NCI-H128 (cell line): ENCODE results near the gene CFAP99.
A peak's percentile ranks its signal among the peaks of the same experiment; 100 is the strongest.
"Not testable (repeated sequence)": the region's sequence is repeated elsewhere in the genome, so short reads cannot be mapped to it uniquely, and the experiment has no call there.

Experiments used
- DNase-seq: peaks from one replicate; lab custom pipeline; 2025; ENCODE audit not compliant: unreplicated experiment; lab: John Stamatoyannopoulos, UW

CFAP99 gene

DNA sequence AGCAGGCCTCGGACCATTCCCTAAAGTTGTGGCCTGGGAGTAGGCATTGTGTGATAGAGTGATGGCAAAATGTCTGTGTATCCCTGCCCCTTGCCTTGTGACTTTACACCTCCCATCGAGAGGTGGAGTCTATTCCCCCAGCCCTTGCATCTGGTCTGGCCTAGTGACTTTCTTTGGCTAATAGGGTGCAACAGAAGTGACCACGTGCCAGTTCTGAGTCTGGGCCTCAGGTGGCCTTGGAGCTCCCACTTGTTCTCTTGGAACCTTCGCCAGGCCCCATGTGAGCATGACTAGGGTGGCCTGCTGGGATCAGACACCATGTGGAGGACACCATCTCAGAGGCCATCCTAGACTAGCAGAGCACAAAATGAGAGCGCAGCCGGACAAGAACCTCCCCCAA lies 46.3 kb downstream of the CFAP99 start:
- no peak for DNase-seq

DNA sequence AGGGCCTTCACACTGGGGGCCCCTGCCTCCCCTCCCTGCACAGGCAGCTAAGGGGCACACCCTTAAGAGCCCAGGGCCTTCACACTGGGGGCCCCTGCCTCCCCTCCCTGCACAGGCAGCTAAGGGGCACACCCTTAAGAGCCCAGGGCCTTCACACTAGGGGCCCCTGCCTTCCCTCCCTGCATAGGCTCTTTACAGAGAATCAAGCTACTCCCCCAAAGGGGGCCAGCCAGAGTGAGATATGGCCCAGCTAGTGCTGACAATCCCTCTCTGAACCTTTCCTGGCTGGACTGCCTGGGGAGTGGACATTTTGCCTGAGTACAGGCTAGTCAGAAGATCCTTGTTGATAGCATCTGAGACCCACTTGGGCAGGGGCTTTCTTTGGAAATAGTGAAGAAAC lies 46.8 kb downstream of the CFAP99 start:
- not testable (repeated sequence) for DNase-seq

DNA sequence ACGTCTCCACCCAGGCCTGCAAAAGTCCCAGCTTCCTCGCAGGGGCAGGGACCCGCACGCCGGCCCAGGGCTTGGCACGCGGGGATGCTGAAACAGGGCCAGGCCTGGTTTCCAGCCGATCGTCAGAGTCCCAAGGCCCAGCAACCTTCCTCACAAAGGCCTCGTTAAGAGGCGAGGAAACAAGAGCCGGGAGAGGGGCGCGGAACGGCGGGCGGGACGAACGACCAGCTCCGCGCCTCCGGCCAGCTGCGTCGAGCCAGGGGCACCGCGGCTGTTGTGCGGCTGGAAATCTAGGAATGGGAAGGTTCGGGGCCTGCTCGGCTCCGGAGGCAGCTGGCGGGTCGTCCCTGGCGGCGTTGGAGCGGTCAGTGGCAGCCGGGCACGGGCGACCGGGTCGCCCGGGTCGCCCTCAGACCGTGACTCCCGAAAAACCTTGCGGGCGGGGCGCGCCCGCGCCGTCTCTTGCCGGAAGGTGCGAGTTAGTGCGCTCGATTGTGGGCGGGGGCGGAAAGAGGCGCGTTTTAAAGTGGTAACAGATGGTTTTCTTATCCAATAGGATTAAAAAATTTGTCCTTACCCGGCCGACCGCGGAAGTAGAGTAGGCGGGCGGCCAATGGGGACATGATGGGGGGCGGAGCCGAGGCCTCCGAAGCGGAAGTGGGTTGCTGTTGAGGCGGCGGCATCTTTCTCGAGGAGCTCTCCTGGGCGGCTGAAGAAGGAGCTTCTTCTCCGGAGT lies 49.9 kb downstream of the CFAP99 start, which contains the start of gene RNF4:
TSS of gene RNF4 (plus strand) at position 651 of the 736 bp plus-strand sequence. CDS start 21,388 bp downstream, outside the sequence.
- DNase-seq: peak; percentile 84

DNA sequence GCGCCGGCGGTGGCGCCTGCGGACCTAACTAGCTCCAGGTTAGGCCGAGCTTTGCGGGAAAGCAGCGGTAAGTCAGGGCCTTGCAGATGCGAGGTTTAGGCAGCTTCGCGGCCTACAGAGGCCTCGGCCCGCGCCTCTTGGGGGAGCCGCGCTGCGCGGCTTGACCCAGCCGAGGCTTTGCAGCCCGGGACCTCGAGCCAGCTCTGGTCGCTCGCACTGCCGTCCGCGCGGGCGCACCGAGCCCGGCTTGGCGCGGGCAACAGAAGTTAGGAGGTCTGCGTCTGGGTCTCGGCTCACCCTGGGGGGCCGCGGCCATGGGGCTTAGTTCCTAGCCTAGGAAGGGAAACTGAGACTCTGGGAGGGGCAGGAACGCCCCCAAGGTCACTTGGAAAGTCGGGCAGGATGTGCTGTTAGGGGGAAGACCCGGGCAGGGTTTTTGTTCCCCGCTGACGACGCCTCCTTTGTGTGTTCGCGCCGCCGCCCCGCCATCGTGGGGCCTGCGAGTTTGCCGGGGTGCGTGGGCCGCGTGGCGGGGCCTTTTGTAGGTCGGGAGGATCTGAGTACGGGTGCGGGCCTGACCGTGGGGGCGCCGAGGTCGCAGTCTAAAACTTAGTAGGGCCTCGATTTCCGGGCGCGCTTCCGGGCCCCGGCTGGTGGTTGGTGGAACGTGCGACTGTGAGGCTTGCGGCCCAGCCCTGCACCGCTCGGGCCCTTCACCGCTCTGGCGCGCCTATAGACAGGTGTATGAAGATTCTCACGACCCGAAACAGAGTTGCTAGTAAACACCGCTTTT lies 50.6 kb downstream of the CFAP99 start:
- no peak for DNase-seq

DNA sequence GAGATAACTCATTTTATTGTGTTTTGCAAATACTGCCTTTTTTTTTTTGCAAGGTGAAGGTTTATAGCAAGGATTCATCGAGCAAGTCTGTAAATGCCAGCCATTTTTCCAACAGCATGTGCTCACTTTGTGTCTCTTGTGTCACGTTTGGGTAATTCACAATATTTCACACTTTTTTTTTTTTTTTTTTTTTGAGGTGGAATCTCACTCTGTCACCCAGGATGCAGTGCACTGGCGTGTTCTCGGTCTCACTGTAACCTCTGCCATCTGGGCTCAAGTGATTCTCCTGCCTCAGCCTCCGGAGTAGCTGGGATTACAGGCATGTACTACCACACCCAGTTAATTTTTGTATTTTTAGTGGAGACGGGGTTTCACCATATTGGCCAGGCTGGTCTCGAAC lies 52.0 kb downstream of the CFAP99 start:
- no peak for DNase-seq

DNA sequence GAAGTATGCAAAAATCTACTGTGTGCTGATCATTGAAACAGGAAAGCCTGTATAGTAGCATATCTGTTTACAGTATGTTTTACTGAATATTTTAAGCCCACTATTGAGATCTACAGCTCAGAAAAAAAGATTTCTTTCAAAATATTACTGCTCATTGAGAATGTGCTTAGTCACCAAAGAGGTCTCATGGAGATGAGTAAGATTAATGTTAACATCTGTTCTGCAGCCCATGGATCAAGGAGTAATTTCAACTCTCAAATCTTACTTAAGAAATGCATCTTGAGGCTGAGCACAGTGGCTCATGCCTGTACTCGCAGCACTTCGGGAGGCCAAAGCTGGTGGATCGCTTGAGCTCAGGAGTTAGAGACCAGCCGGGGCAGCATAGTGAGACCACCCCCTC lies 53.4 kb downstream of the CFAP99 start:
- no peak for DNase-seq

DNA sequence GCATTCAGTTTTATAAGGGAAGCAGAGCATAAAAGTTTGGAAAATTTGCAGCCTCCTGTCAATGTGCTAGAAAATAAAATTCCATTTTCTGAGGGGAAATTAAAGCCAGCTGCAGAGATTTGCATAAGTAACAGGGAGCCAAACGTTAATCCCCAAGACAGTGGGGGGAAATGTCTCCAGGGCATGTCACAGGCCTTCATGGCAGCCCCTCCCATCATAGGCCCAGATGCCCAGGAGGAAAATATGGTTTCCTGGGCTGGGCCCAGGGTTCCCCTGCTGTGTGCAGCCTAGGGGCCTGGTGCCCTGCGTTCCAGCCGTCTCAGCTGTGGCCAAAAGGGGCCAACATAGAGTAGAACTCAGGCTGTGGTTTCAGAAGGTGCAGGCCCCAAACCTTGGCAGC lies 59.5 kb downstream of the CFAP99 start:
- DNase-seq: no peak

DNA sequence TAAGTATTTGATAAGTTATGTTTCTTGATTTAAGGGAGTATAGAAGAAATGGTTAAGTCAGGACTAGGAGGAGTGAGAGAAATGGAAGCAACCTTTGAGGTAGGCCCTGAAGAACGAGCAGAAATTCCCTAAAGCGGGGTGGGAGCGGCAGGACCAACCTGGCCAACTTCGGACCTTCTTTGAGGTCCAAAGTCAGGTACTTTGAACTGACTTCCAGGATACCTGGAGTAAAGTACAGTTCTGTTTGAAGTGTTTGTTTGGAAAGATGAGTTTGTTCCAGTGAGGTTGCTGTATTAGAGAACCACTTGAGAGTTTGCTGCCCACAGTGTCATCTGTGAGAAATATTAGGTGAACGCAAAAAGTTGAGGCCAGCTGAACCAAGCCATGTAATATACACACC lies 61.9 kb downstream of the CFAP99 start:
- no peak for DNase-seq

DNA sequence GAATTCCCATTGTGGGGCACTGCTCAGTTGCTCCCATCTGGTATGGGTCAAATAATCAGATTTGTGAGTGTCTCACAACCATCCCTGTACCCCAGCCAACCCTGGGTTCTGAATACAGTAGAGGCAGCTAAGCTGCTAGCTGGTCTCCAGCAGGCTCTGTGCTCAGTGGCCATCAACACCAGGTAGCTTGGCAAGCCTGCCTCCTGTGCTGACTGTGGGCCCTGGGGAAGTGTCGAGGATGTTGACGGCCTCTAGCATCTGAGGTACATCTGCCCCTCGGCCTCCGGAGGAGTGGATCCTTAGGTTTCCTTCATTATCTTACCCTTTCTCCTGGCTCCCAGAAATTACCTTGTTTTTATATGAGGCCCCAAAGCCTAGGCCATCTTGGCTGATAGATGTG lies 63.4 kb downstream of the CFAP99 start:
- no peak for DNase-seq

DNA sequence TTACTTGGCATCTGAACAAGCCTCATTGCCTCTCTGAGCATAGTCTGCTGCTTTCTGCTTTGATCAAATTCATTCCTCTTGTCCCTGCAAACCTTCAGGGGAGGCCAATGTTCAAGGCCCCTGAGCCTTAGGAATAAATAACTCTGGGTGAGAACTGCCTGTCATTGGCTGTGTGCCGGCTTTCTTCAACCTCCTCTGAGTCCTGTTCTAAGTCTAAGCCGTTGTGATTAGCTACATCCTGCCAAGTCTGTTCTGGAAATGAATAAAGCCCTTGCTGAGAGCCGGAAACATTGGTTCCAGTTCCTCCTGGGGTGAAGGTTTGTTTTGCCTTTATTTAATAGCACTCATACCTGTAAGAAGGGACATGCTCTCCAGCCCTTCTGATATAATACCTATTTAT lies 63.9 kb downstream of the CFAP99 start:
- no peak for DNase-seq

DNA sequence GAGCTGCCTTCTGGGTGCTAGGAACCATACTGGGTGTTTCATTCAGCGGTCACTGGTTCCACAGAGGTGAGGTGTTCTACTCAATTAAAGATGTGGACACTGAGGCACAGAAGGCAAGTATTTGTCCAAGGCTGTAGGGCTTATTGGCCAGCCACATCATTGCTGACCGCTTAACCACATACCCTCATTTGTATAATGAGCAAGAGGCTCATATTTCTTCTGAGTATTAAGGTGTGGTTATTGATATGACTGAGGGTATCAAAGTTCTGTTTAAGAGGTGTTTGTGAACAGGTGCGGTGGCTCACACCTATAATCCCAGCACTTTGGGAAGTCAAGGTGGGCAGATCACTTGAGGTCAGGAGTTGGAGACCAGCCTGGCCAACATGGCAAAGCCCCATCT lies 64.5 kb downstream of the CFAP99 start:
- DNase-seq: no peak

DNA sequence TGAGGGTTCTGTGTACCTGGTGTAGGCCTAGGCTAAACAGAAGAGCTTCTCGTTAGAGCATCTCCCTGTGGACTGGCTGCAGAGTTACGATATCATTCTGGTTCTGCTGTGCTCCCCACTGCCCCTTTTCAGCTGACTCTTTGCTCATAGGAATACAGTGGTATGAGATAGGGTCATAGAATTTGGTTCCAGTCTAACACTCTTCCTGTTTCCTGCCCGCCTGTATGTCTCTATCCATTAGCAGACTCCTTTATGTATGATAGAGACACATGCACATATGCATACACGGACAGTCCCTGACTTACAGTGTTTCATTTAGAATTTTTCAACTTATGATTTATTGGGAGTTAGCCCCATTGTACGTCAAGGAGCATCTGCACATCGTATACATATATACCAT lies 65.4 kb downstream of the CFAP99 start:
- no peak for DNase-seq

DNA sequence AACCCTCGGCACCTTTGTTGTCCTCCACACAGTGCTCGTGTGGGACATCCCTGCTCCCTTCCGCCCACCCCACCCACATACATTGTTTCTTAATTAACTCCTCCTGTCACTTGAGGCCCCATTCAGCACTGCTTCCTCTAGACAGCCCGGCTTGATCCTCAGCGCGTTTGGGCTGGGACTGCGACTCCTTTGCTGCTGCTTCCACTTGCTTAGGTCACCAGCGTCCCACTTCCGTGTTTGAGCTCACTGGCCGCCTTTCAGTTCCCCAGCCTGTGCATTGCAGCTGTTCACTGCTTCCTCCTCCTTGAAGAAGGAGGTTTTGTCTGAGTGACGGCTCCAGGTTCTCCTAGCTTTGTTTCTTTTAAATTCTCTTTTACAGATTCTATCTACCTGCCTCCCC lies 66.2 kb downstream of the CFAP99 start:
- DNase-seq: no peak

DNA sequence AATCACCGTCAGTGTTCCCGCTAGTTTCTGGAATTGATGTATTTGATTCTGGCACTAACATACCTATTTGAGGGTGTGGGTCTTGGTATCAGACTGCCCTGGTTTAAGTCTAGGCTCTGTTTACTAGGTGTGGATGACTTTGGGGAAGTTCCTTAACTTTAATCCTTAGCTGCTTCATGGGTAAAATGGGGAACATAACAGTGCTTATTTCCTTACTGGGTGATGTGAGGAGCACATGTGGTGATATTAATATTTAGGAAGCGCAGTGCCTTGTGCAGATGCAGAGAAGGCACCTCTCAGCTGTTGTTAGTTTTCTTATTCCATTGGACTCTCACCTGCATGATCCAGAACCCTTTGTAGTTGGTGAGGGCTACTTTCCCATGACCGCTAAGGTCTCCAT lies 67.2 kb downstream of the CFAP99 start:
- DNase-seq: no peak

DNA sequence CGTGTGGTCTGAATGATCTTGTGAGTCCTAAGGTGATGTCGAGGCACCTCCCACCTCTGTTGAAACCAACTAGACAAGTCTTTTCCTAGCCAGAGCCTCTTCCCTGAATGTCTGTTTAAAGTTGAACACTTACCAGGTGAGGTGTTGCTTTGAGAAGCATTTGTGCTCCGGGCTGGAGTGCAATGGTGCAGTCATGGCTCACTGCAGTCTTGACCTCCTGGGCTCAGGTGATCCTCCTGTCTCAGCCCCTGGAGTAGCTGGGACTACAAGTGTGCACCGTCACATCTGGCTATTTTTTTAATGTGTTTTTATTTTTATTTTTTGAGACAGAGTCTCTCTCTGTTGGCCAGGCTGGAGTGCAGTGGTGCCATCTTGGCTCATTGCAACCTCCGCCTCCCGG lies 68.2 kb downstream of the CFAP99 start:
- no peak for DNase-seq

DNA sequence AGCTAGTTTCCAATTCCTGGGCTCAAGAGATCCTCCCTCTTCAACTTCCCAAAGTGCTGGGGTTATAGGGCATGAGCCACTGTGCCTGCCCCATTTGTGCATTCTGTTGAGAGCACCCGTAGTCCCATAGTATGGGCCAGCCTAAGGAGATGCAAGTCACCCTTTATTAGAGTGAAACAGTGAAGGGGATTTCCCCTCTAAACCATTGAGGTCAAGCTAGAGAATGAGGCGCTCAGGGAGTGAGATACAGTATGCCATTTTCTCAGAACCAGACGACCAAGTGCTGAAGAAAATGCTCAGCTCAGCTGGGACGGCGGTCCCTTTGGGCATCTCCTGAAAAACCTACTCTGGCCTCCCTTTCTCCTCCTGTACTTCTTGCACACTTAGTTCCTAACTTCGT lies 68.9 kb downstream of the CFAP99 start:
- no peak for DNase-seq

DNA sequence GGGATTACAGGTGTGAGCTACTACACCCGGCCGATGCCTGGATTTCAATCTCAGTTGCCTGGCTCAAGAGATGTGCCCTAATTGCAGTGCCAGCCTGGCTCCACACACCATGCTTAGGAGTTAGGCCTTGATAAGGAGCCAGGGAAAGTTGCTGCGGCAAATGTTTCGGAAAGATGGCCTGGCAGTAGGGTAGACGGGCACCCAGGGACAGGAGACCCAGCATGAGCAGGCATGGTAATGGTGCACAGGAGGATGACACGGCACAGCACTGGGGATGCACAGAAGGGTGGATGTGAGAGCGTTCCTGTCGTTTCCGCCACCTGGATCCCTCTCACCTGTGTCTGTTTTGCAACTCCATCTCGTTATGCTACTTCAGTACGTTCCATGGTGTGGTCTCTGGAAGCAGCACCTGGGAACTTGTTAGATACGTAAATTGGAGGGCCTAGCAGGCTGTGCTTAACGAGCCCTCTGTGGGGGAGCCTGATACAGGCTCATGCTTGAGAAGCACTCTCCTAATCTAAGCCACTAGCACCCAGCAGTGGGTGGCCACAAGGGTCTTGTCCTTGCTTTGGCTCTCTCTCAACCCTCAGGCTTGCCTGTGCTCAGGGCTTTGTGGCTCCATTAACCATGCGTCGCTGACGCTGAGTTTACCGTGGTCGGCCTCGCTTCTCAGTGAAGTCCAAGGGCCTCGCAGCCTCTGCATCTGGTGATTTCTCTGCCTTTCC lies 70.5 kb downstream of the CFAP99 start:
- DNase-seq: no peak

DNA sequence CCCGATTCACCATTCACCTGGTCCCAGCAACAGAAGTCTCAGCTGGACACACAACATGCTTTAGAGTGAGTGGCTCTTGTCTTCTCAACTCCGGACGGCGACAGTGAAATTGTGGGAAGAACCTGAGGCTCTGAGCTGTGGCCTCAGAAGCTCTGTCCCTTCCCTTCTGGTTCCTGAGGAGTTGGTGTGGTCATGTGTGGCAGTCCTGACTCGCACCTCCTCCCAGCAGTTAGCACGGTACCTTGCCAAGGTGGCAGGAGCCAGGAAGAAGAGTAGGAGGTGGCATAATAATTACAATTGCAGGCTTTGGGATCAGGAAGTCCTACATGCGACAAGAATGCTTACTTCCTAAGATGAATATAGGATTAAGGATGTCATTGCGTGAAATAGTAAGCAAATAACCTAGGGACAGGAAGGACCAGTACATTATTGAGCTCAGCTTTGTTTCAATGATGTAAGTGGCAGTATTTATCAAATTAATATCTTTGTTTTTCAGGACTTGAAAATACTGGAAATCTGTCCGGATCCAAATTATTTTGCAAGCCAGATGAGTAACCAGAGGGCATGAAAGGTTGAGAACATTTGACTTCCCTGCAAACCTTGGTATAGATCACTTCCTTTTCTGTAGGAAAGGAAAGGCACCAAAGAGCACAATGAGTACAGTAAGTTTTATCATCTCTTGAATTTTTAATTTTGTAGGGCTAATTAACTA lies 71.2 kb downstream of the CFAP99 start:
- DNase-seq: no peak

DNA sequence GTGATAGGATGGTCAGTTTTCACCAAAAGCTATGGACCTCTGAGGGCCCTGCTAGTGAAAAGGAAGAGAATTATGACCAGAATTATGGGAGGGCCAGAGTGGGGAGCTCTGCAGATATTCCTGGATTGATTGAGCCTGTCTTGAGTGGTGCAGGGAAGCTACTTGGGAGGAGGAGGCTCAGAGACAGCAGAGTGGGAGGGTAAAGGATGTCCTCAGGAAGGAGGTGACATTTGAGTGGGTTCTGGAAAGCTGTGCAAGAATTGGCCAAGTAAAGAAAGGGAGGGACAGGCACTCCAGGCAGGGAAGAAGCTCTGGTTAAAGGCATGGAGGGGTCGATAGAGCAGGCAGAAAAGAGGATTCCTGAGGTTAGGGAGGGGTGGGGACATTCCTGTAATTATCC lies 74.2 kb downstream of the CFAP99 start:
- DNase-seq: no peak

DNA sequence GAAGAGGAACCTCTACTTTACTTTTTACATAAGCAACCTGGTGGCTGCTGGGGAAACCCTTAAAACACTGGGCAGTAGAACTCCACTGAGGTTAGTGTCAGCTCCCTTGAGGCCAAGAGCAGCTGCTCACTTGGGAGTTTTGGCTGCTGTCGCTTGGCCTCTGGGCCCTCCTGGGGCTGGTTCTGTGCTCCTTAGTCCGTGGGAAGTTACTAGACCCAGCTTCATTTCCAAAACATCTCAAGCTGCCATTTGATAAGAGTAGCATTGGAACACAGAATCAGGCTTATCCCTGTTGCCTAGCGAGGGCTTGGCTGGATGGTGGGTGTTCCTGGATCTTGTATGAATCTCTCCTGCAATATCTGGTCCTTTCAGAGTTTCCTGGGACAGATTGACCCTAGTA lies 76.2 kb downstream of the CFAP99 start:
- no peak for DNase-seq

DNA sequence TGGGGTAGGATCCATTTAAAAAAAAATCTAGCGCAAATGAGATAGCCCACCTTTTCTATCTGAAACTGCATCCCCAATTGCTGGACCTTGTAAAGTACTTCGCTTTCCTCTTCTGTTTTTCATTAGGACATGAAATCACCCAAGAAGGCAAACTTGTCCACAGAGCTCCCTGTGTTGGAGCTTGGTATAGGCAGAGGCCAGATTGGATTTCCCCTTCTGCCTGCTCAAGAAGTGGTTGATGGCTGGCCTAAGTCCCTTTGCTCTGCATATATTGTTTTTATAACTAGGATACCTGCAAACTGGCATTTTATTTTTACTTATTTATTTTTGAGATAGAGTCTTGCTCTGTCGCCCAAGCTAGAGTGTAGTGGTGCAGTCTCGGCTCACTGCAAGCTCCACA lies 78.6 kb downstream of the CFAP99 start:
- DNase-seq: no peak
